HL-60/S4 (cell line): ENCODE measurements around the gene ZNF764.
"Not testable (repeated sequence)": the region's sequence is repeated elsewhere in the genome, so short reads cannot be mapped to it uniquely, and the experiment has no call there.

ENCODE experiments used
- in situ Hi-C: fragments of 300-500 bp; cut with MboI; formaldehyde crosslinking; loops from 2 replicates; pipeline ENCODE4 v1.14.3; 2022; ENCODE audit warnings: low sequenced_read_pairs

ZNF764 gene

GRCh38 chr16:30557957-30558788 lies at the start of gene ZNF764:
Gene ZNF764 (minus strand): TSS chr16:30558374. CDS start chr16:30558182, 192 bp downstream.
- in situ Hi-C loops = no loop called here

- in situ Hi-C loops = loop anchor here (10.0 kb wide), 1 partner anchor 171 kb away; the partner anchor contains the start of gene DCTPP1
These were observed 47.8 kb upstream of the ZNF764 start for GRCh38 chr16:30606004-30606403.

- in situ Hi-C loops = loop anchor here (10.0 kb wide), 1 partner anchor 170 kb away; the partner anchor contains the start of gene DCTPP1
These were observed 47.0 kb upstream of the ZNF764 start for GRCh38 chr16:30605158-30605557.

- in situ Hi-C loops = loop anchor here (10.0 kb wide), 1 partner anchor 170 kb away; the partner anchor contains the start of gene DCTPP1
These were observed 46.3 kb upstream of the ZNF764 start for GRCh38 chr16:30604316-30604947.

GRCh38 chr16:30603945-30604315 lies 45.8 kb upstream of the ZNF764 start:
- in situ Hi-C loops = loop anchor here (10.0 kb wide), 1 partner anchor 169 kb away; the partner anchor contains the start of gene DCTPP1

- in situ Hi-C loops = loop anchor here (10.0 kb wide), 1 partner anchor 168 kb away; the partner anchor contains the start of gene DCTPP1
These were observed 44.6 kb upstream of the ZNF764 start for GRCh38 chr16:30602616-30603277.

GRCh38 chr16:30601966-30602365 lies 43.8 kb upstream of the ZNF764 start:
- in situ Hi-C loops = loop anchor here (10.0 kb wide), 1 partner anchor 167 kb away; the partner anchor contains the start of gene DCTPP1

GRCh38 chr16:30600929-30601328 lies 42.8 kb upstream of the ZNF764 start:
- in situ Hi-C loops = loop anchor here (10.0 kb wide), 1 partner anchor 166 kb away; the partner anchor contains the start of gene DCTPP1

GRCh38 chr16:30600215-30600614 lies 42.0 kb upstream of the ZNF764 start:
- in situ Hi-C loops = loop anchor here (10.0 kb wide), 1 partner anchor 165 kb away; the partner anchor contains the start of gene DCTPP1

- in situ Hi-C loops = no loop called here
These were observed 34.7 kb upstream of the ZNF764 start for GRCh38 chr16:30592871-30593270.

- in situ Hi-C loops = not testable (repeated sequence)
These were observed 32.7 kb upstream of the ZNF764 start for GRCh38 chr16:30590869-30591268.

GRCh38 chr16:30589582-30589981 lies 31.4 kb upstream of the ZNF764 start:
- in situ Hi-C loops = not testable (repeated sequence)

GRCh38 chr16:30588651-30589050 lies 30.5 kb upstream of the ZNF764 start:
- in situ Hi-C loops = no loop called here

- in situ Hi-C loops = no loop called here
These were observed 27.4 kb upstream of the ZNF764 start, which contains the start of gene ZNF785 for GRCh38 chr16:30585400-30586191. Gene ZNF785 (minus strand): TSS chr16:30585697. CDS start chr16:30585611, 86 bp downstream.

GRCh38 chr16:30585022-30585399 lies 26.8 kb upstream of the ZNF764 start:
- in situ Hi-C loops = no loop called here

- in situ Hi-C loops = no loop called here
These were observed 24.6 kb upstream of the ZNF764 start for GRCh38 chr16:30582611-30583340.

GRCh38 chr16:30581457-30581856 lies 23.3 kb upstream of the ZNF764 start:
- in situ Hi-C loops = no loop called here

GRCh38 chr16:30574678-30575077 lies 16.5 kb upstream of the ZNF764 start:
- in situ Hi-C loops = no loop called here
